ENCODE data around the gene UPF2. TPM values are rescaled to one million over a fixed set of nuclear protein-coding genes. Genes with fewer than 3 reads are reported as not detected.
A peak's percentile ranks its signal among the peaks of the same experiment; 100 is the strongest.
"Not testable (repeated sequence)": the region's sequence is repeated elsewhere in the genome, so short reads cannot be mapped to it uniquely, and the experiment has no call there.

The UPF2 gene
- total RNA-seq, 1 experiment from 2014 or later, result 6.7 TPM

DNA sequence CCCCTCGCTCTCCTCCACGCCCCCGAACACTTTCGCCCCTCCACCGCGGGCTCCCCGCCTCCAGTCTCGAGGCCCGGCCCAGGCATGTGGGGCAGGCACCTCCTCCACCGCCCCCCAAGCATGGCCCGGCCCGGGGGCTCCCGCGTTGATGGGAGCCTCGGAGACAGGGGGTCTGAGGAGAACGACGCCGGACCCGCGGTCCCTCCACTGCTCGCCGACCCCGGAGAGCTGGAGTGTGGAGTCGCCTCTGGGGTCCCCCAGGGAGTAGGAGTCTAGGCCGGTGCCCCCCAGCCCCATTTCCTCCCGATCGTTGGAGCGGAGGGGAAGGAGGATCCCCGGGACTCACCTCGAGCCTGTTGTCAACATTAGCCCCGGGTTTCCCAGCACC, 206 bp downstream of the UPF2 start:
- no peak for DNase-seq (ENCODE audit: low spot score)

DNA sequence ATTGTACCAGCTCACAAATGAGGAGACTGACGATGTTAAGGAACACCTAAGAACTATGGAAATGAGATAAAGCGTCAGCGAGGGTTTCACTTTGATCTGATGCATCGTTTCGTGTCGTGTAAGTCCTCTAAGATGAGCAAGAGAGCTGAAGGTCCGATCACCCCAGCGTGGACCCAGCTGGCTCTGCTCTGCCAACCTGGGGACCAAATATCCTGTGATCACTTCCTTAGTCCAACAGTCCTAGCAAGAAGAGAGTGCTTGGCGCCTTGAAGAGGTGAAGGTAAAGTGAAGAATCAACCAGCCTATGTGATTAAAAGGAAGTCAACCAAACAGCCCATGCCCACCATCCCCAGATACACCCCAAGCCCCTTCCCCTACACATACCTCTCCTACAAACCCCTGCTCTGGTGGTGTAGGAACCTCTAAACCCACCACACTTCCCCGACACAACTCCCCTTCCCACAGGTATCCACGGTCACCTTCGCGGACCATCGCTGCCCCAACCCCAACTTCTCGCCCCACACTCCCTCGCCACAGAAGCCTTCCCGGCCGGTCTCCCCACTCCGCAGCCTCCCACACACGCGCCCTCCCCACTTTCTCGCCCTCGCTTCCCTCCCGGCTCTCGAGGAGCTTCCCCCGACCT, 722 bp downstream of the UPF2 start:
- peak; percentile 3 for DNase-seq (ENCODE audit: low spot score)

DNA sequence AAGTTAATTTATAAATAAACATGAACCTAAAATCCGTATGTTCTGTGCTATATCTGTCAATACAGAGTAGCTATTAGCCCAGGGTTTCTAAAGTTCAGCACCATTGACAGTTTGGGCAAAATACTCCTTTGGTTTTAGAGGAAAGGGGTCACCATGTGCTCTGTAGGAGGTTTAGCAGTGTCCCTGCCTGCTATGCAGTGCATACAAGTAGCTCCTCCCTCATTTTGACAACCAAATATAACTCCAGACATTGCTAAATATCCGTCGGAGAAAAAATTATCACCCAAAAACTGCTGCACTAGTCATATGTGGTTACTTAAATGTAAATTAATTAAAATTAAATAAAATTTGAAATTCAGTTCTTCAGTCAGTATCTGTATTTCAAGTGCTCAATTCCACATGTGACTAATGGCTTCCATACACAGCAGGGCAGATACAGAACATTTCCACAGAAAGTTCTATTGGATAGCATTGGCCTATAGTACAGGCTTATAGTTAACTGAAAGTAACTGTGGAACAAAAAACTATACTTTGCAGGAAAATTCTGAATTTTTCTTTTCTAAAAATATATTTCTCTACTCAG, 6.4 kb downstream of the UPF2 start:
- DNase-seq (ENCODE audit: low spot score), result no peak

DNA sequence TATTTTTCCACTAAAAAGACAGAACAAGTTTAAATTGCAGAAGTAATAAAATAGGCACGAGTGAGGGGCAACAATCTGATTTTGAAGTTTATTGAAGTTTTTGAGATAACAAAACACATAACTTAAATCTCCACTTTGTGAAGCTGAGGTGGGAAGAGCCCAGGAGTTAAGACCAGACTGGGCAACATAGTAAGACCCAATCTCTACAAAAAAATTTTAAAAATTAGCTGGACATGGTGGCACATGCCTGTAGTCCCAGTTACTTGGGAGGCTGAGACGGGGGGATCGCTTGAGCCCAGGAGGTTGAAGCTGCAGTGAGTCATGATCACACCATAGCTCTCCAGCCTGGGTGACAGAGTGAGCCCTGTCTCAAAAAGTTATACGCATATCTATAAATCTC, 11.2 kb downstream of the UPF2 start:
- no peak for DNase-seq (ENCODE audit: low spot score)

DNA sequence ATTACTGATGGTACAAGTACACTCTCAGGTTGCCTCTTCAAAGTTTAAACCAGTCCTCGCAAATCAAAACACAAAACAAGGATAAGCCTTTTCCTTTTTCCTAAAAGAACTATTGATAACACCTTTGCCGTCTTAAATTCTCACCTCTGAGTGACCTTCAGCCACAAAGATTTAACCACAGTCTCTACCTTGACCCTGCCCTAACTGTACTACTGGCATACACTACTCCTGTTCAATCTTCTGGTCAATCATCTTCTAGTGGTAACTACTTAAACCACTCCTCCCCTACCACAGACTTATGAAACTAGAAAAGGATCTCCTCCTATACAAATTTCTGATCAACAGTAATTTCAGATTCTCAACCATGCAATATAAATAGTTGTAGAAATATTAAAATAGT, 15.1 kb downstream of the UPF2 start:
- DNase-seq (ENCODE audit: low spot score), result no peak

DNA sequence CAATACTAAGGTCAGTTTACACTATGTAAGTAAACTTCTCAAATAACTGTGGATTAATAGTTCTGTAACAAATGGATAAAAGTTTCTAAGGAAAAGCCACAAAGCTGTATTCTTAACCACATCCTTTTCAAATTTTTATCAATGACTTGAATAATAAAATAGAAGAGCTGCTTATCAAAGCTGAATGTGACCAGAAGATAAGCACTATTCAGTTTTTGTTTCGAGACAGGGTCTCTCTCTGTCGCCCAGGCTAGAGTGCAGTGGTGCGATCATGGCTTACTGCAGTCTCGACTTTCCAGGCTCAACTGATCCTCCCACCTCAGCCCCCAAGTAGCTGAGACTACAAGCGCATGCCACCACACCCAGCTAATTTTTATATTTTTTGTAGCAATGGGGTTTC, 17.0 kb downstream of the UPF2 start:
- no peak for DNase-seq (ENCODE audit: low spot score)

DNA sequence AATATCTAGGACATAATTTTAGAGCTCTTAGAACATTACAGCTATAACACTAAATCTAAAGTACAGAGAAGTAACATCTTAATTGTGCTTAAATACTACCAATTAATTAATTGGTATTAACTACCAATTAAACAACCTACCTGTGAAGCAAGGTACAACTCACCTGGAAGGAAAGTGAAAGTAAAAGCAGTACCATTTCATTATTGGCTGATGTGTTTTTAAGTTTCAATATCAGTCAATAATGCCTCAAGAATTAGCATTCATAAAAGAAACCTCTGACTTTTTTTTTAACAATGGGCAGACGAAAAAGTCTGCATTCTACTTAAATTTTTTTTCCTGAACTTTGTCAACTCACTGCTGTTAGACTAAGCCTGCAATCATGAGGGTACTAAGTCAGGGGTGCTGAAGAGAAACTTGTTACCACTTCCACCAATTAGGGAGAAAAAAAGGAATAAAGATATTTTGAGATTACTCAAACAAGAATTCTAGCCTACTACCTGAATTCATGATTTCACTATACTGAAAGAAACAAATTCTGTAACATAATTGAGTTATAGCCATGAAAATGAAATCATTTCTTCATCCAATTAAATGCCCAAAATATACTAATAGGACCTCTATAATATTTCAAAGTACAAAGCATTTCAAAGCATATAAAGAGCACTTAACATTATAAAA, 19.9 kb downstream of the UPF2 start:
- DNase-seq (ENCODE audit: low spot score), result no peak

DNA sequence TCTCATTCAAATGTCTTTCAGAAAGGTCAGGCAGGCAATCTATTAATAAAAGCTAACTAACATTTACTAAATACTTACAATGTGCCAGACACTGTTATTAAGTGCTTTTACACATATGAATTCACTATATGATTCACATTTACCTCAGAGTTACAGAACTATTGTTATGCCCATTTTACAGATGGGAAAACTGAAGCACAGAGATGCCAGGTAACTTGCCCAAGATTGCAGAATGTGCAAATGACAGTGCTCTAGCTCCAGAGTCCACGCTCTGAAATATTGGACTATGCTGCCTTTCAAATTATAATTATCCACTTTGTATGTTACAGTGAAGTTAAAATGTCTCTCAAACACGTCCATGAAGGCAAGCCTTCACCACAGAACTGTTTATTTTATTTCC, 22.0 kb downstream of the UPF2 start:
- no peak for DNase-seq (ENCODE audit: low spot score)

DNA sequence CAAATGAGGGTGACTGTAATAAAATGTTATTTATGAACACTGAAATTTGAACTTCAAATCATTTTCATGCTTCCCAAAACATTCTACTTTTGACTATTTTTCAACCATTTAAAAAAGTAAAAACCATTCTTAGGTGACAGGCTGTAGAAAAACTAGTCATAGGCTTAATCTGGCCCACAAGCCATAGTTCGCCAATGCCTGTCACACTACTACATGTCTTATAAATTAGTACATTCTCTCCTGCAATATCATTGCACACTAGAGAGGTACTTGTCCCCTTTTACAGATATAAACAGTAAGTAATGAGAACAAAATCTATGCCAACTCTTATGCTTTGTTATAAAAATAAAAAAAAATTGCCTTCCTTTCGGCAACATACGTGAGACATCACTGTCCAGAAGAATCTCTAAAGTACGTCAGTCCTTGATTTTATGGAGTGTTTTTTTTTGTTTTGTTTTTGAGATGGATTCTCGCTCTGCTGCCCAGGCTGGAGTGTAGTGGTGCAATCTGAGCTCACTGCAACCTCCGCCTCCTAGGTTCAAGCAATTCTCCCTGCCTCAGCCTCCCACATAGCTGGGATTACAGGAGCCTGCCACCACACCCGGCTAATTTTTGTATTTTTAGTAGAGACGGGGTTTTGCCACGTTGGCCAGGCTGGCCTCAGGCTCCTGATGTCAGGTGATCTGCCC, 23.2 kb downstream of the UPF2 start:
- no peak for DNase-seq (ENCODE audit: low spot score)

DNA sequence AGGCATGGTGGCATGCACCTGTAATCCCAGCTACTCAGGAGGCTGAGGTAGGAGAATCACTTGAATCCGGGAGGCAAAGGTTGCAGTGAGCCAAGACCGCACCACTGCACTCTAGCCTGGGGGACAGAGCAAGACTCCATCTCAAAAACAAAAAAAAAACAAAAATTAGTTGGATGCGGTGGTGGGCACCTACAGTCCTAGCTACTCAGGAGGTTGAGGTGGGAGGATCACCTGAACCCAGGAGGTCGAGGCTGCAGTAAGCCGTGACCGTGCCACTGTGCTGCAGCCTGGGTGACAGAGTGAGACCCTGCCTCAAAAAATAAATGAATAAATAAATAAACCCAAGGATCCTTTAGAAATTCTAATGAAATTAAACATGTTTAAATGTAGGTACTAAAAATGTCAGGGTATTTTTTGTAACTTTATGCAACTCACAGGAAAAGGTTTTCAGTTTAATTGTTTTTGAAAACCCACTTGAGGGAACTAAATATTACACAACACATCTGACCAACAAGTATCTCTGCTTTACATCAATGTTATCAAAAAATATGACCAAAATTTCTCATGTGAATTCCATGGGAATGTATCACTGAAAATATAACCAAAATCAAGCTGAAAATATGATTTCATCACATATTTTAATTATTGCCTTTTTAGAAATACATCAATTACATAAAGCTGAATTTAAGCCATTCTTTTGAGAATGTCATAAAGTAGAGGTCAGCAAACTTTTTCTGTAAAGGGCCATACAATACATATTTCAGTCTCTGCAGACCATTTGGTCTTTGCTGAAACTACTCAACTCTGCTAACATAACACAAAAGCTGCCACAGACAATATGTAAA, 23.9 kb downstream of the UPF2 start:
- no peak for DNase-seq (ENCODE audit: low spot score)

DNA sequence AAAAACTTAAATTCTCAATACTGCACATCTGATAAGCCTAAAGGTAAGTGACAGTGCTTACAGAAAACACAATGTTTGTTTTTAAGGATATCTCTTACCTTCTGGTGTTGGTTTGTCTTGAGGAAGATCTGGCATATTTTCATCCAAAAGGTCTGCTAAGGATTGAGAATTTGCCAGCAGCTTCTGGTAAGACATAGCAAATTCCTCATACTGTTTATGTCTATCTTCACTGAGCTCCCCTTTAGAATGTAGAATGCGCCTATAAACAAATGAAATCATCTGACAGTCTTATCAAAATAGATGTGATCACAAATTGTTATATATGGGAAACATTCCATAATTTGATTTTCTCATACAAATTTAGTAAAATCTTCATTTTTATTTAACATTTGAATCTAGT, 28.7 kb downstream of the UPF2 start:
- no peak for DNase-seq (ENCODE audit: low spot score)

DNA sequence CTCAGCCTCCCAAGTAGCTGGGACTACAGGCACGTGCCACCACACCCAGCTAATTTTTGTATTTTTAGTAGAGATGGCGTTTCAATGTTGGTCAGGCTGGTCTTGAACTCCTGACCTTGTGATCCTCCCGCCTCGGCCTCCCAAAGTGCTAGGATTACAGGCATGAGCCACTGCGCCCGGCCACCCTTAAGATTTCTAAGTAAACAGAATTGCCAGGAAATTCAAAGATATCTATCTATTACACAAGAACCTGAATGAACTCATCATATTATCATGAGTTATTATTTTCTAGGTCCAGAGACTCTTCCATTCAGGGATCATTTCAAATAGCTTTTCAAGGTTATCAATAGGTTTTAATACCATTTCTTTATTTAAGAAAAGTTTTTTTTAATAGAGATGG, 29.2 kb downstream of the UPF2 start:
- not testable (repeated sequence) for DNase-seq (ENCODE audit: low spot score)

DNA sequence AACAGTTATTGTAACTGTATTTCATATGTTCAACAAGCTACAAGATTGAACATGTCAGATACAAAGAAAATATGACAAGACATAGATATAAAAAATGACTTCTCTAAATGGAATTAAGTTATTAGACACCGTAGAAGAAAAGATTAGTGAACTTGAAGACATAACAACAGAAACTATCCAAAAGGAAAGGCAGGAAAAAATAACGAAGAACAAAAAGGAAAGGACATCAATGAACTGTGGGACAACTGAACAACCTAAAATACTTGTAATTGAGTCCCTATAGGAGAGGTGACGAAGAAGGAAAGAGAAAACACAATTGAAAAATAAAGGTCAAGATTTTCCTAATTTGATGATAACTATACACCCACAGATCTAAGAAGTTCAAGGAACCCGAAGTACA, 32.3 kb downstream of the UPF2 start:
- DNase-seq (ENCODE audit: low spot score), result no peak

DNA sequence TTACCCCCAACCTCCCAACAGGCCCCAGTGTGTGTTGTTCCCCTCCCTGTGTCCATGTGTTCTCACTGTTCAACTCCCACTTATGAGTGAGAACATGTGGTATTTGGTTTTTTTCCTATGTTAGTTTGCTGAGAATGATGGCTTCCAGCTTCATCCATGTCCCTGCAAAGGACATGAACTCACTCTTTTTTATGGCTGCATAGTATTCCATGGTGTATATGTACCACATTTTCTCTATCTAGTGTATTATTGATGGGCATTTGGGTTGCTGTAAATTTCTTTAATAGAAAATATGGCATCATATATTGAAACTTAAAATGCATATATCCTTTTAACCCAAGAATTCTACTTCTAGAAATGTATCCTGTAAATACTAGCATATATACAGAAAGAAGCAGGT, 33.8 kb downstream of the UPF2 start:
- not testable (repeated sequence) for DNase-seq (ENCODE audit: low spot score)

DNA sequence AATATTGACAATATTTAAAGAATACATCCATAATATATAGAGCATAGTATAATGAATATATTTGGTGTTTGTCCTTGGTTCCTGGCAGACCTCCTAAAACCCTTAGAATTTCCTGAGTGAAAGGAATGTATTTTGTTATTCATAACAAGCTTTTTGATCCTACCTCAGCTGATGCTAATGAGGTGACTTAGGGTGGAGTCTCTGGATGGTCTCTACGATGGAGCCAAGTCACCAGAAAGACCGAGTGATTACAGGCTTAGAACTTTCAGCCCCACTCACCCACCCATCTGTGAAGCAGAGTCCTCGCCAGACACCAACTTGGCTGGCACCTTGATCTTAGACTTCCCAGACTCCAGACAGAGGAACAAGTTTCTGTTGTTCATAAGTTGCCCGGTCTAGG, 35.9 kb downstream of the UPF2 start:
- DNase-seq (ENCODE audit: low spot score), result no peak

DNA sequence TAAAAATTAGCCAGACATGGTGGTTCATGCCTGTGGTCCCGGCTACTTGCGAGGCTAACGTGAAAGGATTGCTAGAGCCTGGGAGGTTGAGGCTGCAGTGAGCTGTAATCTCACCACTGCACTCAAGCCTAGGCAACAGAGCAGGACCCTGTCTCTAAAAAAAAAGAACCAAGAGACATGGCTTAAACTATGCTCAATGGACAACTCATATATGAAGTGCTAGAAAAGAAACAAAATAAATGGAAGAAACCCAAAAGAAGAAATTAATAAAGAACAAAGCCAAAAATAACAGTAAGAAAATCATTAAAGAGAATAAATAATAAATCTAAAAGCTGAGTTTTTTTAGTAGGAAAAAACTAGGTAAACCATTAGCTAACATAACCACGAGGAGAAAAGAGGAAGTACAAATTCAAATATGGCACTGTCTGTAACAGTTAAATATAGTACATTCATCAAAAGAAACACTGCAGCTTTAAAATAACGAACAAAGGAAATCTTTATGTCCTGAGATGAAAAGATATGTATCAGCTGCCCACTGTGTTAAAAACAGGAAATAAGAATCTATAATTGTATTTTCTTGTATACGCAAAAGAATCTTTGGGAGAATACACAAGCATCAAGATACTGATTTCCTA, 48.7 kb downstream of the UPF2 start:
- no peak for DNase-seq (ENCODE audit: low spot score)

DNA sequence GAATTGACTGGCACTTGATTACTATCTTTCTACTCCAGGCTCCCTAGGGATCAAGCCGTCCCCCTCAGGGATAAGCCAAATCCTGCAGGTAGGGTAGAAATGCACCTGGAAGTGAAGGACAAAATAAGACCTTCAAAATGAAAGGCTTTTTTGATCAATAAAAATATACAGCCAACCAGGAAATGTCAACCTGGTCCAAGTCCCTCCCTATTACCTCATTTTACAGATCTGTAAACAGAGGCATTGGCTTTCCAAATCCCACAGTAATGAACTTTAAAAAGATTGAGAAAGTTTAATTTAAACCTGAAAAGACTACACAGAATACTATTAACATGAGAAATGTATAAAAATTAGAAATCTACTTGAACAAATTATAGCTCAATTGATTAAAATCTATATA, 53.7 kb downstream of the UPF2 start:
- no peak for DNase-seq (ENCODE audit: low spot score)

DNA sequence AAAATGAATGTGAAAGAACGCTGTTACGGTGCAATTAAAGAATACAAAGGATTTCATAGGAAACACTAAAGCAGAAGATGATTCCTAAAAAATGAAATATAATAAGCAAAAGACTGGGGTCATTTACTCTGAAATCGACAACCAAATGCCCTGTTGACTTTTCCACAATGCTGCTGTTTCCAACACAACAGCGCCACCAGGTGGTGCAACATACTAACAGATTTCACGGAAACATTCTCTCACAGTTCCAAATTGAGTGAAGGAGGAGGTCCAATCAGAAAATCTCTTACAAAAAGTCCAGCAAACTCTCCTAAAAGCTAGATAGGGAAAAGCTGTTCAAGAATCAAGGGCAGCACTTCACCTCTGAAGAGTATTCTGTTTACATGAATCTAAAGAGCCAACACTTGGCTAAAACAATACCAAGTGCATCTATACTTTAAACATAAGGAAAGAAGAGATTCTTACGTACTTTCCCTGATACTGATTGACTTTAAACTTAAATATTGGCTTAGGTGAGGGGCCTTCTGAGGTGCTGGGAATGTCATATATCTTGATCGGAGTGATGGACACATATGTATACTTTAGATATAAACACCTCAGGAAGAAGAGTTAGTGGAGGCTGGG, 55.9 kb downstream of the UPF2 start:
- peak; percentile 35 for DNase-seq (ENCODE audit: low spot score)

DNA sequence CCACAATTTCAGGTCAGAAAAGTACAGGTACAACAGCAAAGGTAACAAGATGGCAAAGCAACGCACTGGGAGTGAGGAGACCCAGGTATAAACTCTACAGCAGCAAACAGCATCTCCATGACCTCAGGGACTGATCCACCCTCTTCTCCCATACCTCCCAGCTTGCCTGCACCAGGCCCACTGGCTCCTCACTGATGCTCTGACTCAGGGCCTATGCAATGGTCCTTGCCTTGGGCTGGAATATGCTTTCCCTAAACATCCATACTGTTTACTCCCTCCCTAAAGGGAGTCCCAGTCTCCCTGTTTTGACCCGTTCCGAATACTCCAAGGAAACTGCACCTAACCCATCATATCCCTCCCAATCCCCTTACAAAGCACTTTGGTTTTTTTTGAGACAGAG, 60.4 kb downstream of the UPF2 start:
- no peak for DNase-seq (ENCODE audit: low spot score)

DNA sequence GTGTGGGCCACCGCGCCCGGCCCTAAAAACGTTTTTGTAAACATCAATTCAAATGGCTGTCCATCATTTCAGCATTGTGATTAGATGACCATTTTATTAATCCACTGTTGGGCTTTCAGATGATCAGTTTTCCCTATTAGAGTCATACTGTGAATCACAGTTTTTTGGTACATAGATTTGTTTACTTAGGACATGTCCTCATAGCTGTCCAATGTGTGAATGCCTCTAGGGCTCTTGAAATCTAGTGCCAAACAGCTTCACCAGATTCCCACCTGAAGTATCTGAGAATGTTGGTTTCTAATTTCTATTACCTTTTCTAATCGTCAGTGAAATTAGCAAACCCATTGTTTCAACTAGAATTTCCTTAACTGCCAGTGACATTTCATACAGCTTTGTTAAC, 66.8 kb downstream of the UPF2 start:
- DNase-seq (ENCODE audit: low spot score), result no peak

DNA sequence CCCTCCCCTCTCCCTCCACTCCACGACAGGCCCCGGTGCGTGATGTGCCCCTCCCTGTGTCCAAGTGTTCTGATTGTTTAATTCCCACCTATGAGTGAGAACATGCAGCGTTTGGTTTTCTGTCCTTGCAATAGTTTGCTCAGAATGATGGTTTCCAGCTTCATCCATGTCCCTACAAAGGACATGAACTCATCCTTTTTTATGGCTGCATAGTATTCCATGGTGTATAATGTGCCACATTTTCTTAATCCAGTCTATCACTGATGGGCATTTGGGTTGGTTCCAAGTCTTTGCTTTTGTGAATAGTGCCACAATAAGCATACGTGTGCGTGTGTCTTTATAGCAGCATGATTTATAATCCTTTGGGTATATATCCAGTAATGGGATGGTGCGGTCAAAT, 70.1 kb downstream of the UPF2 start:
- DNase-seq (ENCODE audit: low spot score), result not testable (repeated sequence)

Measured in H4 (cell line).